K562 (cell line): Measurements from ENCODE around the gene SMG6. TPM values are rescaled to one million over a fixed set of nuclear protein-coding genes. Genes with fewer than 3 reads are reported as not detected.

ENCODE experiments used
- ATAC-seq: fragments of 200-7000 bp; cut with Tn5 transposase; 3 replicates; pipeline ENCODE4 v1.9.1; 2020; ENCODE audit warnings: moderate library complexity
- BruUV-seq: library from RNA; stranded (reverse); fragments of 400-500 nt; replicated peaks from 2 replicates; lab custom pipeline; 2021; lab: Mats Ljungman, UMichigan
- CTCF ChIA-PET: fragments of 300-600 bp; formaldehyde crosslinking; extraction: SDS; loops from one replicate; lab custom pipeline; 2021; ENCODE audit warnings: low intra/inter-chr PET ratio; lab: Yijun Ruan, JAX
- POLR2A ChIA-PET: fragments of 300-600, 350-650 bp; sonication (Branson Sonifier 250); formaldehyde crosslinking; extraction: SDS; loops from one replicate; lab custom pipeline; 2021; ENCODE audit warnings: antibody characterized with exemption, inconsistent platforms; lab: Yijun Ruan, JAX
- DNase-seq, 4 experiments: peaks; one replicate each; pipeline versions ENCODE4 v3.0.0 to v3.0.0-alpha.2; 2011 to 2018; ENCODE audit warnings: low spot score in 3 of 4, mixed read lengths in 3 of 4; ENCODE audit errors: extremely low read depth in 1 of 4
- FAIRE-seq: peaks from 2 replicates; lab custom pipeline; 2011; peaks lifted over from hg19 to GRCh38; lab: Jason Lieb, UNC
- H2AFZ ChIP-seq: 2 replicates; pipeline ENCODE4 v1.6.0; 2011; ENCODE audit warnings: low read depth, low read length, control low read depth, inconsistent platforms
- H3K27ac ChIP-seq: fragments of 200-600 bp; 3 replicates; pipeline ENCODE4 v1.8.0; 2011; ENCODE audit warnings: low read depth, mild to moderate bottlenecking, control low read depth, inconsistent platforms, low read length, moderate library complexity, mixed read lengths; ENCODE audit errors: extremely low read depth
- H3K27me3 ChIP-seq, 2 experiments: fragments of 300-600 bp in 1 of 2; 2 replicates in 1 of 2; 3 replicates in 1 of 2; pipeline versions ENCODE4 v1.6.0 to v1.8.0; 2011; ENCODE audit warnings: inconsistent platforms in 2 of 2, low read length in 2 of 2, mild to moderate bottlenecking in 1 of 2, mixed read lengths in 1 of 2, moderate library complexity in 1 of 2; ENCODE audit not compliant: control insufficient read depth in 2 of 2, insufficient read depth in 2 of 2
- H3K36me3 ChIP-seq: fragments of 300-600 bp; 3 replicates; pipeline ENCODE4 v1.8.0; 2011; ENCODE audit warnings: mild to moderate bottlenecking, low read length, inconsistent platforms; ENCODE audit not compliant: control insufficient read depth, insufficient read depth
- H3K4me1 ChIP-seq, 2 experiments: fragments of 200-600 bp in 1 of 2; replicated peaks in 1 of 2; 2 replicates in 1 of 2; 3 replicates in 1 of 2; pipeline versions ENCODE4 v1.5.1 to v1.8.0; 2011; ENCODE audit warnings: inconsistent platforms in 2 of 2, low read length in 2 of 2, mild to moderate bottlenecking in 1 of 2, mixed read lengths in 1 of 2, moderate library complexity in 1 of 2; ENCODE audit not compliant: control insufficient read depth in 2 of 2, insufficient read depth in 2 of 2
- H3K4me2 ChIP-seq: 2 replicates; pipeline ENCODE4 v1.6.1; 2011; ENCODE audit warnings: low read length, control low read depth, inconsistent platforms, mixed read lengths; ENCODE audit not compliant: insufficient read depth
- H3K4me3 ChIP-seq: fragments of 200-600 bp; sonication (generic), shearing (Covaris generic); 2 replicates; pipeline ENCODE4 v1.5.1; 2016; ENCODE audit warnings: control low read depth, inconsistent platforms
- H3K79me2 ChIP-seq: fragments of 200-600 bp; 3 replicates; pipeline ENCODE4 v1.8.0; 2011; ENCODE audit warnings: low read length, inconsistent platforms; ENCODE audit not compliant: control insufficient read depth, insufficient read depth
- H3K9ac ChIP-seq, 2 experiments: 2 replicates each; pipeline versions ENCODE4 v1.6.0 to v1.6.1; 2011; ENCODE audit warnings: low read depth in 2 of 2, low read length in 2 of 2, control low read depth in 1 of 2, inconsistent platforms in 1 of 2, mild to moderate bottlenecking in 1 of 2, mixed read lengths in 1 of 2; ENCODE audit not compliant: insufficient read depth in 1 of 2
- H3K9me1 ChIP-seq: one replicate; pipeline ENCODE4 v1.6.0; 2011; ENCODE audit warnings: inconsistent platforms, mild to moderate bottlenecking, low read length, moderate library complexity; ENCODE audit not compliant: control insufficient read depth, insufficient read depth
- H3K9me3 ChIP-seq: replicated peaks from 2 replicates; pipeline ENCODE4 v1.5.1; 2011; ENCODE audit warnings: low read depth, low read length, inconsistent platforms; ENCODE audit not compliant: control insufficient read depth, insufficient read depth
- H4K20me1 ChIP-seq: replicated peaks from 2 replicates; pipeline ENCODE4 v1.6.1; 2011; ENCODE audit warnings: low read length, inconsistent platforms, mixed read lengths; ENCODE audit not compliant: control insufficient read depth, insufficient read depth
- CBX8 ChIP-seq: fragments of 200-600 bp; sonication (generic); IDR thresholded peaks from 2 replicates; pipeline ENCODE4 v1.6.1; 2012; ENCODE audit warnings: borderline replicate concordance, mixed run types, low read depth, mild to moderate bottlenecking, moderate library complexity, mixed read lengths, low read length, control low read depth, inconsistent platforms; ENCODE audit not compliant: poor library complexity, severe bottlenecking; ENCODE audit errors: extremely low read depth
- ETV6 ChIP-seq, 3 experiments: fragments of 150-350 bp in 1 of 3; sonication (generic) in 1 of 3; formaldehyde crosslinking in 1 of 3; IDR thresholded peaks; 2 replicates each; pipeline versions ENCODE4 v1.6.1 to v1.8.0; 2014 to 2022; ENCODE audit warnings: borderline replicate concordance in 2 of 3, low read depth in 2 of 3, antibody characterized with exemption in 1 of 3, low read length in 1 of 3, mild to moderate bottlenecking in 1 of 3, missing genetic modification reagents in 1 of 3
- HIVEP1 ChIP-seq: fragments of 250-450 bp; sonication (Bioruptor Pico); IDR thresholded peaks from 2 replicates; pipeline ENCODE4 v1.4.0; 2020; ENCODE audit warnings: mild to moderate bottlenecking
- RBM34 ChIP-seq: fragments of 200-400 bp; formaldehyde crosslinking; IDR thresholded peaks from 2 replicates; pipeline ENCODE4 v1.6.1; 2018; ENCODE audit warnings: low read length, borderline replicate concordance; ENCODE audit not compliant: insufficient read depth
- ZNF239 ChIP-seq: fragments of 250-450 bp; sonication (Bioruptor Pico); IDR thresholded peaks from 2 replicates; pipeline ENCODE4 v1.4.0; 2020; ENCODE audit warnings: mild to moderate bottlenecking
- ZNF778 ChIP-seq: fragments of 450-650 bp; formaldehyde crosslinking; IDR thresholded peaks from 2 replicates; pipeline ENCODE4 v1.4.0; 2020; ENCODE audit warnings: mild to moderate bottlenecking, moderate library complexity
- WGBS: fragments of 100-300 bp; shearing (Covaris generic); methylation state at CpG from one replicate; pipeline ENCODE4 v1.1.6; 2016; ENCODE audit warnings: low coverage, mixed read lengths; ENCODE audit not compliant: insufficient coverage; ENCODE audit errors: missing lambda C conversion rate; 5-methylcytosine and 5-hydroxymethylcytosine counted together
- in situ Hi-C: fragments of 300-500 bp; cut with MboI; formaldehyde crosslinking; loops from 4 replicates; pipeline ENCODE4 v1.15.0; 2018; ENCODE audit warnings: inconsistent platforms, mixed read lengths
- intact Hi-C: fragments of 100-400 bp; cut with micrococcal nuclease; formaldehyde crosslinking; loops from 2 replicates; pipeline ENCODE4 v1.14.2; 2022
- polyA plus RNA-seq, 8 experiments: library from polyadenylated mRNA; depleted of rRNA in 4 of 8; stranded (reverse) in 5 of 8; unstranded in 3 of 8; fragments of >200 nt; fragmentation: Nextera tagmentation in 2 of 8; fragmentation: Illumina TruSeq in 1 of 8; extraction: Ambion mirVana in 2 of 8; extraction: Trizol in 1 of 8; gene quantifications; 2 replicates each; pipeline versions ENCODE4 v1.2.1 to v1.2.3, GENCODE V29; 2011 to 2014; ENCODE audit warnings: inconsistent platforms in 1 of 8, missing spikeins in 1 of 8
- total RNA-seq, 7 experiments: library from RNA; depleted of rRNA in 6 of 7; stranded (reverse); fragments of >200 nt in 6 of 7; fragmentation: Illumina TruSeq in 2 of 7; extraction: Trizol in 2 of 7; gene quantifications; 2 replicates each; pipeline versions ENCODE4 v1.2.1 to v1.2.3, GENCODE V29; 2011 to 2021; ENCODE audit warnings: low replicate concordance in 1 of 7
- TF ChIP-seq, protein P1 (sequence below): IDR thresholded peaks from 2 replicates; pipeline ENCODE4 v1.6.1; 2011; ENCODE audit warnings: borderline replicate concordance, low read depth, mild to moderate bottlenecking, moderate library complexity, low read length; ENCODE audit not compliant: insufficient read depth, poor library complexity, severe bottlenecking
- TF ChIP-seq, protein P2 (sequence below), 2 experiments: fragments of 450-650 bp; IDR thresholded peaks; 2 replicates each; pipeline ENCODE4 v1.6.1; 2016; ENCODE audit warnings: mild to moderate bottlenecking in 2 of 2, borderline replicate concordance in 1 of 2, low read depth in 1 of 2, moderate library complexity in 1 of 2

The SMG6 gene
- total and polyA plus RNA-seq, 9 of the 15 experiments (the other 6 are each of a cell fraction or from before 2014, with no cell fraction given), result 0.44 to 13.9 (median 6.0) TPM

DNA sequence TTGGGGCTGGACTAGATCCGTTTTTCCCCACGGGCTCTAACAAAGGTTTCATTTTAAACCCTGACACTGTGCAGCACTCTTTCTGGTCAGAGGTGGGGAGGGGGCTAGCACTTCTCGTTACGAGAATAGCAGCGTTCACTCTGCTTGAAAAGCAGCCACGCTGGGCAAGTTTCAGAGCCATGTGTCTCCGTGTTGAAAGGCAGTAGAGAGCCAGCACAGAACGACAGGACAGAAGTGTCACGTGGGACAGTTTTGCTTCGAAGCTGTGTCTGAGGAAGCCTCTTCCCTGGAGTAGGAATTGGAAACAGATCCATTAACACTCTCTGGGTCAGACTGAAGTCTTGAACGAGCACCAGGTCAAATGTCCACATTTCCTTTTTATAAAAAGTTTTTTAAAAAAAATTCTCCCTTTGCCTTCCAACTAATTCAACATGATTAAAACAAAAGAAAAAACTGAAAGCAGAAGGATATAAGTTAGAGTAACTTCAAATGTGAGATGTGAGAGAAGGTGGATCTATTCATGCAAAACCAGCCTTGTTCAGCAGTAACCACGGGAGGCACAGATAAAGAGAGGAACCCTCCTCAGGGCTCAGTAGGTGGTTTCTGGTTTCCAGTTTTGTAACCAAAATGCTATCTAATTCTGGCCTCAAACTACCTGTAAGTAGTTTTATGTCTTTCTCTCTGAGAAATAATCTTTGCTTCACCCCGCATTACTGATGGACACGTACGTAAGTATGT lies 65.0 kb downstream of the SMG6 start:
- Histone ChIP-seq H3K4me2 (no peak overlapping the region), H3K36me3 (peaks cover 23% of the 10 kb centered on the region; the same call in 2 of the 3 replicates), H3K79me2 (no peaks in the 10 kb centered on the region), H3K9ac (no peak overlapping the region), H3K9me3 (no peaks in the 10 kb centered on the region), H4K20me1 (no peaks in the 10 kb centered on the region), H3K27me3 (no peaks in the 10 kb centered on the region), H3K27ac (no peak overlapping the region), H3K9me1 (no peaks in the 10 kb centered on the region), H2AFZ (no peak overlapping the region), H3K4me1 (no peaks in the 10 kb centered on the region; a peak in 1 of 5 replicates), H3K4me3 (no peak overlapping the region)
- CTCF ChIA-PET, result no interaction called here
- POLR2A ChIA-PET, result interaction anchor here (0.7 kb wide), 1 partner anchor 14 kb away, joined by 3 read pairs; no protein-coding TSS in a partner anchor
- in situ Hi-C loops, result loop anchor here (25.0 kb wide), 1 partner anchor 326 kb away; no protein-coding TSS in a partner anchor
- intact Hi-C loops, result no loop called here
- BruUV-seq, result no TSS peak
- WGBS, result 81% methylated on average over 15 of the region's 15 CpGs
- no peak for DNase-seq
- no peak for FAIRE-seq
- ATAC-seq, result no peak
- TF ChIP-seq HIVEP1 (CRISPR knock-in tag) (no peak), RBM34 (no peak), CBX8 (no peak), ZNF778 (CRISPR knock-in tag) (no peak), ETV6 (IDR thresholded peaks at IDR 0.05; ENCODE audit: borderline replicate concordance in 1 of 2, low read depth in 2 of 2, low read length in 1 of 2) (no peak), ETV6 (CRISPR knock-in tag; IDR thresholded peaks at IDR 0.05; ENCODE audit: borderline replicate concordance) (no peak), ZNF239 (CRISPR knock-in tag) (no peak)
- TF ChIP-seq, protein P1, sequence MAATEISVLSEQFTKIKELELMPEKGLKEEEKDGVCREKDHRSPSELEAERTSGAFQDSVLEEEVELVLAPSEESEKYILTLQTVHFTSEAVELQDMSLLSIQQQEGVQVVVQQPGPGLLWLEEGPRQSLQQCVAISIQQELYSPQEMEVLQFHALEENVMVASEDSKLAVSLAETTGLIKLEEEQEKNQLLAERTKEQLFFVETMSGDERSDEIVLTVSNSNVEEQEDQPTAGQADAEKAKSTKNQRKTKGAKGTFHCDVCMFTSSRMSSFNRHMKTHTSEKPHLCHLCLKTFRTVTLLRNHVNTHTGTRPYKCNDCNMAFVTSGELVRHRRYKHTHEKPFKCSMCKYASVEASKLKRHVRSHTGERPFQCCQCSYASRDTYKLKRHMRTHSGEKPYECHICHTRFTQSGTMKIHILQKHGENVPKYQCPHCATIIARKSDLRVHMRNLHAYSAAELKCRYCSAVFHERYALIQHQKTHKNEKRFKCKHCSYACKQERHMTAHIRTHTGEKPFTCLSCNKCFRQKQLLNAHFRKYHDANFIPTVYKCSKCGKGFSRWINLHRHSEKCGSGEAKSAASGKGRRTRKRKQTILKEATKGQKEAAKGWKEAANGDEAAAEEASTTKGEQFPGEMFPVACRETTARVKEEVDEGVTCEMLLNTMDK, result no peak
- TF ChIP-seq, protein P2, sequence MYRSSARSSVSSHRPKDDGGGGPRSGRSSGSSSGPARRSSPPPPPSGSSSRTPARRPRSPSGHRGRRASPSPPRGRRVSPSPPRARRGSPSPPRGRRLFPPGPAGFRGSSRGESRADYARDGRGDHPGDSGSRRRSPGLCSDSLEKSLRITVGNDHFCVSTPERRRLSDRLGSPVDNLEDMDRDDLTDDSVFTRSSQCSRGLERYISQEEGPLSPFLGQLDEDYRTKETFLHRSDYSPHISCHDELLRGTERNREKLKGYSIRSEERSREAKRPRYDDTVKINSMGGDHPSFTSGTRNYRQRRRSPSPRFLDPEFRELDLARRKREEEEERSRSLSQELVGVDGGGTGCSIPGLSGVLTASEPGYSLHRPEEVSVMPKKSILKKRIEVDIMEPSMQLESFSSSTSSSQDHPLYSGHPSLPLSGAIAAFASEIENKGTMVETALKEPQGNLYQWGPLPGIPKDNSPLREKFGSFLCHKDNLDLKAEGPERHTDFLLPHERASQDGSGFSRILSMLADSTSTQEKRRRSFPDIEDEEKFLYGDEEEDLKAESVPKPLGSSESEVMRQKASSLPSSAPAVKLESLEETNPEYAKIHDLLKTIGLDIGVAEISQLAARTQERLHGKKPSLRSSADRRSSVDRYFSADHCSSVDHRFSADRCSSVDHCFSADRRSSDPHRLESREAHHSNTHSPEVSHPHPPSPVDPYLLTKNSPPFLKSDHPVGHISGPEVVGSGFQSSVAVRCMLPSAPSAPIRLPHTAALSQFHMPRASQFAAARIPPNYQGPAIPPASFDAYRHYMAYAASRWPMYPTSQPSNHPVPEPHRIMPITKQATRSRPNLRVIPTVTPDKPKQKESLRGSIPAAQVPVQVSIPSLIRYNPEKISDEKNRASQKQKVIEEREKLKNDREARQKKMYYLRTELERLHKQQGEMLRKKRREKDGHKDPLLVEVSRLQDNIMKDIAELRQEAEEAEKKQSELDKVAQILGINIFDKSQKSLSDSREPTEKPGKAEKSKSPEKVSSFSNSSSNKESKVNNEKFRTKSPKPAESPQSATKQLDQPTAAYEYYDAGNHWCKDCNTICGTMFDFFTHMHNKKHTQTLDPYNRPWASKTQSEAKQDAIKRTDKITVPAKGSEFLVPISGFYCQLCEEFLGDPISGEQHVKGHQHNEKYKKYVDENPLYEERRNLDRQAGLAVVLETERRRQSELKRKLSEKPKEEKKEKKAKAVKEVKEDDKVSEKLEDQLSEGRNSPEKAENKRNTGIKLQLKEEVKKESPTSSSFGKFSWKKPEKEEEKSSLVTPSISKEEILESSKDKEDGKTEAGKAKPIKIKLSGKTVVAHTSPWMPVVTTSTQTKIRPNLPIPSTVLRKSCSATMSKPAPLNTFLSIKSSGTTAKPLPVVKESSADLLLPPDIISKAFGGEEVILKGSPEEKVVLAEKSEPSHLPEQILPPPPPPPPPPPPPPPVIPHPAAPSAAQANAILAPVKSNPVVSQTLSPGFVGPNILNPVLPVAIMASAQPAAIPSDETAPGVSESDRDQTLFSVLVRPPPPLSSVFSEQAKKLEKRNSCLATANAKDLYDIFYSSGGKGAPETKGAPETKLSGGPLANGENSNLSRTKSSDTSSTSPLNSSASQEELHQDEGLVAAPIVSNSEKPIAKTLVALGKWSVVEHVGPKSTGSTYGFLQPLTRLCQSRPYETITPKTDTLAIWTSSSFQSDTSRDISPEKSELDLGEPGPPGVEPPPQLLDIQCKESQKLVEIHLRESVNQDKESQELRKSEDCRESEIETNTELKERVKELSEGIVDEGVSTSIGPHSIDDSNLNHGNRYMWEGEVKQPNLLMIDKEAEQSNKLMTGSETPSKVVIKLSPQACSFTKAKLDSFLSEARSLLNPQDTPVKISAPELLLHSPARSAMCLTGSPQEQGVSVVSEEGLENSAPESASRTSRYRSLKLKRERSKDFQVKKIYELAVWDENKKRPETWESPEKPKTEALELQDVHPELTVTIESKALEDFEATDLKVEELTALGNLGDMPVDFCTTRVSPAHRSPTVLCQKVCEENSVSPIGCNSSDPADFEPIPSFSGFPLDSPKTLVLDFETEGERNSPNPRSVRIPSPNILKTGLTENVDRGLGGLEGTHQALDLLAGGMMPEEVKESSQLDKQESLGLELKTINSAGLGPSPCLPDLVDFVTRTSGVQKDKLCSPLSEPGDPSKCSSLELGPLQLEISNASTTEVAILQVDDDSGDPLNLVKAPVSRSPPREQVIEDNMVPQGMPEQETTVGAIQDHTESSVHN (IDR thresholded peaks at IDR 0.05; ENCODE audit: borderline replicate concordance in 1 of 2, low read depth in 1 of 2), result no peak
